HG03039 (cell line): ENCODE data around the gene SMCHD1.

Experiments
- ATAC-seq: cut with Tn5 transposase; IDR thresholded peaks from one replicate; pipeline ENCODE4 v1.9.1; 2021; ENCODE audit warnings: mild to moderate bottlenecking, moderate library complexity; ENCODE audit not compliant: unreplicated experiment

SMCHD1 gene

GRCh38 chr18:2655178-2655953 is at the start of gene SMCHD1:
SMCHD1 (plus strand) TSS chr18:2655726; CDS start chr18:2656076, 350 bp downstream.
- ATAC-seq = peak; percentile 69

- ATAC-seq = no peak
Observed at GRCh38 chr18:2606335-2606734, 49.2 kb upstream of the SMCHD1 start.

- ATAC-seq = no peak
Observed at GRCh38 chr18:2609604-2610003, 45.9 kb upstream of the SMCHD1 start.

- no peak for ATAC-seq
Observed at GRCh38 chr18:2610549-2610948, 45.0 kb upstream of the SMCHD1 start.

DNA sequence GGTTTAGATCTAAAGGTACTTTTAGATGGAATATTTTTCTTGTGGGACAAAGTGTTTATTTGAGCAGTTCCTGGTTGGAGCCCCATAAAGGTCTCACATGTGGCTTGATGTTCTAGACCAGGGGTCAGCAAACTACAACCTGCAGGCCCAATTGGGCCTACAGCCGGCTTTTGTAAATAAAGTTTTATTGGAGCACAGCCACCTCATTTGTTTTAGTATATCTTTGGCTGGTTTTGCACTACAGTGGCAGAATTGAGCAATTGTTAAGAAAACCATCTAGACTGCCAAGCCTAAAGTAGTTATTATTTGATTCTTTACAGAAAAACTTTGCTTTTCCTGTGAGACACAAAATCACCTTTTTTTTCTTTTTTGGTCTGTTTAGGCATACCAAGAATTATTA is 42.5 kb upstream of the SMCHD1 start:
- ATAC-seq = no peak

DNA sequence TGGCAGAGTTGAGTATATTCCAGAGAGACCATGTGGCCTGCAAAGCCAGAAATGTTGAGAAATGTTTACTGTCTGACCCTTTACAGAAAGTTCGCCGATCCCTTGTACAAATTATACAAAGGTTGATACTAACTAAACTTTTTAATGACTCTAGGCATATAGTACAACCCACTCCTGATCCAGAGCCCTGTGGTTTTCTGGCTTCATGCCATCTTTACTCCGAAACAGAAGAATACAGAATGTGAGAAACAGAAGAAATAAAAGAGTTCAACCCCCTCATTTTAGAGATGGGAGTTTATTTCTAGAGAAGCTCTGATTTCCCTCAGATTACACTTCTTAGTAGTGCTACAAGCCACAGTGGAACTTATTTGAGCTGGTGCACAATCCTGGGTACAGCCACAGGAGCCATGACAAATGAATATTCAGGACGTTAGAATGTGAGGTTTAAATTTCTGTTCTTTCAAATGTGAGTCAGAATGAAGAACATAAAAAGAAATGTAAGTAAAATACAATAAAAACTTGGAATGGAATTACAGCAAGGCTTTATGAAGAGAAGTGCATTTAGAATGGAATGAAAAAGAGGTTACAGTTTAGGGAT is 38.0 kb upstream of the SMCHD1 start:
- no peak for ATAC-seq

DNA sequence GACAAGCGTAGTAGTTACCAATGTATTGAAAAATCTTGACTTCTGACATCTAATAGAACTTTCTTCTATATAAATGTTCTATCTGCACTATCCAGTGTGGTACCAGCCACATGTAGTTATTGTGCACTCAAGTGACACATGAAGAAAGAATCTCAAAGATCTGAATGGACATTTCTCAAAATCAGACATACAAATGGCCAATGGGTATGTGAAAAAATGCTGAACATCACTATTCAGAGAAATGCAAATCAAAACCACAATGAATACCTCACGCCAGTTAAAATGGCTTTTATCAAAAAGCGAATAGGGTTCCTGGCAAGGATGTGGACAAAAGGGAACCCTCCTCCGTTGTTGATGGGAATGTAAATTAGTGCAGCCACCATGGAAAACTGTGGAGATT is 37.5 kb upstream of the SMCHD1 start:
- no peak for ATAC-seq

GRCh38 chr18:2625217-2625616 is 30.3 kb upstream of the SMCHD1 start:
- ATAC-seq = no peak

DNA sequence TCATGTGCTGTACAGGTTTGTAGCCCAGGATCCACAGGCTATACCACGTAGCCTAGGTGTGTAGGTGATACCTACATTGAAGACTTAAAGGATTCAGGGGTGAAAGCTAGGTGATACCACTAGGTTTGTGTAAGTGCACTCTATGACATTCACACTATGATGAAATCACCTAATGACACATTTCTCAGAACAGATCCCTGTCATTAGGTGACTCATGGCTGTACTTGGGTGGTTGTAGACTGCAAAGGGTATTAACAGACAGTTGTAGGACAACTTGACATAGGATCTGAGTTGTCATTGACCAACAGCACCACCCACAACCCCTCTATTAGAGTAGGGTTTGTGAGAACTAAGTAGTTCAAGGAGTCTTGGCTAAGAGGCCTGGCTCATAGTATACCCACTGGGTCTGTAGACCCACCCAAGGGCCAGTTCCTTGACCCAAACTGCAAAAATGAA is 27.7 kb upstream of the SMCHD1 start:
- no peak for ATAC-seq

DNA sequence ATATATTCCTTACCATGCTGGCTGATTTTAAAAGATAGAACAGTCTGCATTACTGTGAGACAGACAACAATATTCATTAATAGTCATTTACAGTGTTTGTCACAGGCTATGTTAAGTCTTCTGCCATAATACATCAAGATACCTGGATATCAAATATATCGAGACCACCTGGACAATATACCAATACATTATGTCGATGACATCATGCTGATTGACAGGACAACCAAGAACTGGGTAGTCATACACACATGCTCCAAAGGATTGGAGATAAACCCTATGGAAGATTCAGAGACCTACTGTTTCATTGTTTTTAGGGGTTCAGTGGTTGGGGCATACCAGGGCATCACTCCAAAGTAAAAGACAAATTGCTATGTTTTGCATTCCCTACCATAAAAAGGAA is 26.5 kb upstream of the SMCHD1 start:
- ATAC-seq = no peak

- no peak for ATAC-seq
Observed at GRCh38 chr18:2635586-2635985, 19.9 kb upstream of the SMCHD1 start.

GRCh38 chr18:2636126-2636631 is 19.3 kb upstream of the SMCHD1 start:
- ATAC-seq = peak; percentile 12

DNA sequence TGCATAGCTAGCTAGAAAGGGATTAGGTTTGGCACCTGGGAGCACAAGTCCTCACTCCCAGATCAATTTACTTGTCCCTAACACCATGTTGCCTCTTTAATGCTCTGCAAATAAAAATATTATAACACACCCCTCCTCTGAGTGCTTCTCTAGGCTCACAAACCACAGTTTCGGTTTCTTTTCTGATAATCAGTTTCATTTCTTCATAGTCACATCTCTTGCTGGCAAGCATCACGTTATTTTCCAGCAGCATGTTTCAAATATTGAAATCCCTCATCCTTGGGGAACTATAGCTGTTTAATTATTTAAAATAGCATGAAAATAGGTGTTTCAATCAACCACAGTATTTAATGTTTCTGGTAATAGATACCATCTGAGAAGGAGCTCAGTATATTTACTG is 13.9 kb upstream of the SMCHD1 start:
- ATAC-seq = peak; percentile 55

GRCh38 chr18:2642771-2643170 is 12.8 kb upstream of the SMCHD1 start:
- ATAC-seq = no peak

GRCh38 chr18:2644535-2644934 is 11.0 kb upstream of the SMCHD1 start:
- ATAC-seq = no peak

DNA sequence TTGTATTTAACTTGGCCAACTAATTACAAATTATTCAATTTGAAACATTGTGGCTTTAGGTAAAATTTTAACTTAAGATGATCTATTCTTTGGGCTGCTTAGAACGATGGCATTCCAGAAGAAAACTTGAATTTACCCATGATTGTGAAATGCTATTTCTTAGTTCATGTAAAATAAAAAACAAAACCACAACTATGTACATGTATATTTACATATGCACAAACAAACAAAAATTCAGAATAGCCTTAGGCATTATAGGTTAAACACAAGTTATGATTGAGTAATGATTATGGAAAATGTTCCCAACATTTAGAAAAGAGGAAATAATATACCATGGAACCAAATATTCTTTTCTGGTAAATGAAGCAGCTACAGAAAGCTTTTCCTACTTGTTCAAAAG is 3.5 kb upstream of the SMCHD1 start:
- ATAC-seq = no peak

DNA sequence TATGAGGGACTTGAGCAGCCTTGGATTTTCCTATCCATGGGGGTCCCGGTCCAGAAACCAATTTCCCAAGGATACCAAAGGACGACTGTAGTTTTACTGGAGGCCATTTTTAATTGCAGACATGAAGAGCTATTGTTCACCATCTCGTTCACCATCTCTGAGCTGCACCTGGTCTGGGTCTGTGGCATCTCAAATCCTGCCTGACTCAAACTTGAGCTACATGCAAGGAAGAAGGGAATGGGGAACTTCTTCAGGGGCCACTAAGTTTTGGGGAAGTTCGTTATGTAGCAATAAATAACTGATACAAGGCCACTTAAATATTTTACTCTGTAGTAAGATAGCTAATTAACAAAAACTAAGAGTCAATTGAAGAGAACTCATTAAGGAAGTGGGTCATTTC is 2.1 kb upstream of the SMCHD1 start:
- no peak for ATAC-seq

GRCh38 chr18:2654169-2654927 is 1.2 kb upstream of the SMCHD1 start:
- ATAC-seq = no peak

DNA sequence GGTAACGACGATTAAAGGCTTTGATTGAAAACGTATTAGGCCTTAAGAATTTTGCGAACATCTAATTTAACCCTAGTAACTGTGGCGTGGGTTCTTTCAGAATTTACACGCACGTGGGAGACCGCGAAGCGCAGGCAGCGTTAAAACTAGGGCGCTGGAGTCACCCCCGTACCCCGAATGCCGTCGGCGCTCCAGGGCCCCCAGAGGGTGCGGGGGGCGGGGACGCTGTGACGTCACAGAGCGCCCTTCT is 673 bp upstream of the SMCHD1 start:
- peak; percentile 35 for ATAC-seq

GRCh38 chr18:2655954-2656236 is 369 bp downstream of the SMCHD1 start:
- peak; percentile 16 for ATAC-seq

GRCh38 chr18:2656237-2656980 is 883 bp downstream of the SMCHD1 start:
- ATAC-seq = peak; percentile 14
